DND-41 (cell line): ENCODE measurements around the gene LRRC46.

Source experiments
- EZH2 ChIP-seq: IDR thresholded peaks from 3 replicates; pipeline ENCODE4 v1.6.1; 2012; ENCODE audit warnings: borderline replicate concordance, low read depth, mild to moderate bottlenecking, moderate library complexity, low read length, inconsistent platforms; ENCODE audit not compliant: severe bottlenecking
- TF ChIP-seq, protein P1 (sequence below): IDR thresholded peaks from 2 replicates; pipeline ENCODE4 v1.5.1; 2012; ENCODE audit warnings: borderline replicate concordance, low read length, moderate library complexity, mild to moderate bottlenecking; ENCODE audit not compliant: poor library complexity, severe bottlenecking; ENCODE audit errors: extremely low read depth

DNA sequence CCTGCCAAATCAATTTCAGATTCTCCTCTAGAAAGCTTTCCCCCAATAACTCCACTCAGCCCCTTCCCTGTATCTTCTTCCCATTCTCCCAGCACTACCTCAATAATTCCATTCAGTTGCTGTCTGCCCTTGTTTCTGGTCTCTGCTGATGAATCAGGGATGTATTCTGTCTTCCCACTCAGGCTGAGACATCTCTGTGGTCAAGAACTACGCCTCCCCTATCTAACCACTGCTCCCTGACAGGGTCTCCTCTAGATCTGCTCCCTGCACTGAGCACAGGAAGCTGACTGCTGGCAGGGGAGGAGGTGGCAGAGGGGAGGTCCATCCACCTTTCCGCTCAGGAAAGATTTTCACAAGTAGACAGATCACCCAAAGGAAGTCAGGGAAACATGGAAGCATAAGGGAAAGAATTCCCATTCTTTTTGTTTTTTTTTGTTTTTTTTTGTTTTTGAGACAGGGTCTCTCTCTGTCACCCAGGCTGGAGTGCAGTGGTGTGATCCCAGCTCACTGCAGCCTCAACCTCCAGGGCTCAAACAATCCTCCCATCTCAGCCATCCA lies 47.6 kb downstream of the LRRC46 start:
- TF ChIP-seq, protein P1, sequence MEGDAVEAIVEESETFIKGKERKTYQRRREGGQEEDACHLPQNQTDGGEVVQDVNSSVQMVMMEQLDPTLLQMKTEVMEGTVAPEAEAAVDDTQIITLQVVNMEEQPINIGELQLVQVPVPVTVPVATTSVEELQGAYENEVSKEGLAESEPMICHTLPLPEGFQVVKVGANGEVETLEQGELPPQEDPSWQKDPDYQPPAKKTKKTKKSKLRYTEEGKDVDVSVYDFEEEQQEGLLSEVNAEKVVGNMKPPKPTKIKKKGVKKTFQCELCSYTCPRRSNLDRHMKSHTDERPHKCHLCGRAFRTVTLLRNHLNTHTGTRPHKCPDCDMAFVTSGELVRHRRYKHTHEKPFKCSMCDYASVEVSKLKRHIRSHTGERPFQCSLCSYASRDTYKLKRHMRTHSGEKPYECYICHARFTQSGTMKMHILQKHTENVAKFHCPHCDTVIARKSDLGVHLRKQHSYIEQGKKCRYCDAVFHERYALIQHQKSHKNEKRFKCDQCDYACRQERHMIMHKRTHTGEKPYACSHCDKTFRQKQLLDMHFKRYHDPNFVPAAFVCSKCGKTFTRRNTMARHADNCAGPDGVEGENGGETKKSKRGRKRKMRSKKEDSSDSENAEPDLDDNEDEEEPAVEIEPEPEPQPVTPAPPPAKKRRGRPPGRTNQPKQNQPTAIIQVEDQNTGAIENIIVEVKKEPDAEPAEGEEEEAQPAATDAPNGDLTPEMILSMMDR = no peak
- TF ChIP-seq EZH2 = no peak
